IPS-18c (cell line): ENCODE data around the gene ACOT11.

Experiments
- H3K4me3 ChIP-seq: 2 replicates; pipeline ENCODE4 v1.7.0; 2013; ENCODE audit warnings: low read depth, mild to moderate bottlenecking, low read length, moderate library complexity; ENCODE audit not compliant: insufficient read depth
- H3K9me3 ChIP-seq: one replicate; pipeline ENCODE4 v1.6.1; 2013; ENCODE audit warnings: mild to moderate bottlenecking, low read length, moderate library complexity; ENCODE audit not compliant: control insufficient read depth, insufficient read depth

Gene ACOT11

GRCh38 chr1:54575161-54575560 is 27.1 kb downstream of the ACOT11 start:
- Histone ChIP-seq H3K4me3 (no peak overlapping the region), H3K9me3 (no peaks in the 10 kb centered on the region)

GRCh38 chr1:54575605-54576290 is 27.7 kb downstream of the ACOT11 start:
- Histone ChIP-seq H3K9me3 (no peaks in the 10 kb centered on the region), H3K4me3 (no peak overlapping the region)

DNA sequence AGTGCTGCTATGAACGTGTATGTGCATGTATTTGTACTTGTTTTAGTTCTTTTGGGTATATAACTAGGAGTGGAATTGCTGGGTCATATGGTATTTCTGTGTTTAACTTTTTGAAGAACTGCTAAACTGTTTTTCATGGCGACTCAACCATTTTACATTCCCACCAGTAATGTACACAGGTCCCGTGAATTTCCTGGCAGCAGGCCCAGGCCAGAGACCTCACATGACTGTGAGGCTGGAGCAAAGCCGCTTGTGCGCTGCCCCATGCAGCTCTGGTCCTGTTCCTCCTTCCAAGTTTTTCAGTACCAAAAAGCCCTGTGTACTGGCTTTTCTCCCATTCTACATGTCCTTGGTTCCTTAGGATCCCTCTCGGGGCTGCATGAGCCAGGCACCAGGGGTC is 29.6 kb downstream of the ACOT11 start:
- no peak overlapping the region for H3K4me3 ChIP-seq
- no peaks in the 10 kb centered on the region for H3K9me3 ChIP-seq

- no peaks in the 10 kb centered on the region for H3K9me3 ChIP-seq
- no peak overlapping the region for H3K4me3 ChIP-seq
Observed at GRCh38 chr1:54579337-54579781, 31.3 kb downstream of the ACOT11 start.

DNA sequence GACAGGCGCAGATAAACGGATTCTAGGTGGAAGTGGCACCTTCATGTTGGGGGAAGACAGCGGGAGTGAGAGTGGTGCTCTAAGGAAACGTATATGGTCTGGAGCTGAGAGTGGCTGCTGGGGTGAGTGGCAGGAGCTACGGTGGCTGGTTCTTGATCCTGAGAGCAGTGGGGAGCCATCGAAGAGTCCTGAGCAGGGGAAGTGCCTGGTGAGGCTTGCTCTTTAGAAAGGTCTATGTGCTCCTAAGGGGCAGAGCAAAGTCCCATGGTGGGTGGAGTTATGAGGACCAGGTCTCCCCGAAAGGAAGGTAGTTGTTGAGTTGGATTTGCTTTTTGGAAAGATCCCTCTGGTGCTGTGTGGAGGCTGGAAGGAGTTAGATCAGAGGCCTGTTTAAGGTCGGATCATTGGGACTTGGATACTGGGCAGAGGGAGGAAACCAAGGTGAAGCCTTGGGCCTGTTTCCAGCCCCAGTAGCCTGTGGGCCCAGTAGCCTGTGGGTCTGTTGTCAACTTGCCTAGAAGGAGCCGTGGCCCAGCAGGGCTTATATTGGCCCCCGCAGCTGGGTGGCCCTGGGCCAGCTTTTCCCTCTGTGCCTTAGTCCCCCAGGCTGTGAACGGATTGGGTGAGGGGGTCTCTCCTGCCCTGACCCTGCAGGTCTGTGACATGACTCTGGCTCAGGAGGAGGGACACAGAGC is 33.0 kb downstream of the ACOT11 start:
- H3K4me3 ChIP-seq = no peak overlapping the region
- no peaks in the 10 kb centered on the region for H3K9me3 ChIP-seq

GRCh38 chr1:54581621-54582035 is 33.6 kb downstream of the ACOT11 start:
- Histone ChIP-seq H3K4me3 (no peak overlapping the region), H3K9me3 (no peaks in the 10 kb centered on the region)

- H3K9me3 ChIP-seq = no peaks in the 10 kb centered on the region
- no peak overlapping the region for H3K4me3 ChIP-seq
Observed at GRCh38 chr1:54582566-54583306, 34.7 kb downstream of the ACOT11 start.

GRCh38 chr1:54583307-54583686 is 35.3 kb downstream of the ACOT11 start:
- Histone ChIP-seq H3K9me3 (no peaks in the 10 kb centered on the region), H3K4me3 (no peak overlapping the region)

DNA sequence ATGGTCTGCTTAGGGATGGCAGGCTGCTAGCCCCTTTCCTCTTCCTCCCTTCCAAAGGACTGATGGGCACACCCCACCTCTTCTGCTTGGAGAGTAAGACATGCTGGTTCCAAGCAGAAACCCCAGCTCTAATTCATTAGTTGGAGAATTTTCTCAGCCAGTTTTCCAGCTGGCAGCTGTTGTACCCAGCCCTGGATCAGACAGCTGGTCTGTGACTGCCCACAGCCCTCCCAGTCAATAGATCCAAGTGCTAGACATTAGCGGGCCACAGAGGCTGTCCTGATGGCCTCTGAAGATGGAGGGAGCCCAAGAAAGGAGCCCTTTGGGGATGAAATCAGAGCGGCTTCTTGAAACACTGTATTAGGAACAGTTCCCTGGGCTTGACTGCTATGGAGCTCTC is 35.8 kb downstream of the ACOT11 start:
- Histone ChIP-seq H3K9me3 (no peaks in the 10 kb centered on the region), H3K4me3 (no peak overlapping the region)

DNA sequence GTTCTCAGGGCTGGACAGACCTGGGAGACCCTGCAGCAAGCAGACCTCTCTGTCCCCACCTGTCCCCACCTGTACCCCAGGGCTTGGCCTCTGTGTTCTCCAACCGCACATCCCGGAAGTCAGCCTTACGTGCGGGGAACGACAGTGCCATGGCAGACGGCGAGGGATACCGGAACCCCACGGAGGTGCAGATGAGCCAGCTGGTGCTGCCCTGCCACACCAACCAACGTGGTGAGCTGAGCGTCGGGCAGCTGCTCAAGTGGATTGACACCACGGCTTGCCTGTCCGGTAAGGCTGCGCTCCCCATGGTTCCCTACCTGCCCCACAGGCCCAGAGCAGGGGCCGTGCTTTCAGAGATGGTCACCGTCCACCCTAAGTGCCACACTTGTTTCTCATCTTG is 36.5 kb downstream of the ACOT11 start:
- no peaks in the 10 kb centered on the region for H3K9me3 ChIP-seq
- no peak overlapping the region for H3K4me3 ChIP-seq

DNA sequence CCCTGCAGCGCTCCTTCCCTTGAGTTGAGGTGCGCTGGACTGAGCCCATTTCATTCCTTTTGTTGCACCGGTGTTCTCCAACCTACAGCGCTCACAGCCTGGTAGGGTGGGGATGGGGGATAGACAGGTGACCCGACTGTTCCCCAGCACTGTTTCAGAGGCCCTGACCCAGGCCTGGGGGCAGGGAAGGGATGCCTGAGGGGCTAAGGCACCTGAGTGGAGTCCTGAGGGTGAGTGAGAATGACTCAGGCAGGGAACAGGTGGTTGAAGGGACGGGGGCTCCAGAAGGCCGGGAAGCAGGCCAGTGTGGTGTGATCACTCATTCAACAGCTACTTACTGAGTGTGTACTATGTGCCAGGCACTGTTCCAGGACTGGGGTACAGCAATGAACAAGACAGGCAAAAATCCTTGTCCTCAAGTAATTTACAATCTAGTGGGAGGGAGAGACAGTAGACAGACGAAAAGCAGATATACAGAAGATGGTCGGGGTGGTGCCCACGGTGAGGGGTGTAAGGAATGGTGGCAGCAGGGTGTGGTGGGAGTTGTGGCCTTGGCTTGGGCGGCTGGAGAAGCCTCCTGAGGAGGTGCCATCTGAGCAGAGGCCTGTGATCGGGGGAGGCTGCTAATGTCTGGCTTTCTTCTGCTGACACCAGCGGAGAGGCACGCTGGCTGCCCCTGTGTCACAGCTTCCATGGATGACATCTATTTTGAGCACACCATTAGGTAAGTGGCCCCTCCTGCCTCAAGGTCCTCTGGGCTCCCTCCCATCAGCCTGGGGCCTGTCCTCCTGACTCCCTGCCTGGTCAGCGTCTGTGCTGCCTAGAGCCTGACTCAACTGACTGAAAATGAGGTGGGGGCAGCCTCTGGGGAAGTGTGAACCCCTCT is 37.4 kb downstream of the ACOT11 start:
- Histone ChIP-seq H3K4me3 (no peak overlapping the region), H3K9me3 (no peaks in the 10 kb centered on the region)

DNA sequence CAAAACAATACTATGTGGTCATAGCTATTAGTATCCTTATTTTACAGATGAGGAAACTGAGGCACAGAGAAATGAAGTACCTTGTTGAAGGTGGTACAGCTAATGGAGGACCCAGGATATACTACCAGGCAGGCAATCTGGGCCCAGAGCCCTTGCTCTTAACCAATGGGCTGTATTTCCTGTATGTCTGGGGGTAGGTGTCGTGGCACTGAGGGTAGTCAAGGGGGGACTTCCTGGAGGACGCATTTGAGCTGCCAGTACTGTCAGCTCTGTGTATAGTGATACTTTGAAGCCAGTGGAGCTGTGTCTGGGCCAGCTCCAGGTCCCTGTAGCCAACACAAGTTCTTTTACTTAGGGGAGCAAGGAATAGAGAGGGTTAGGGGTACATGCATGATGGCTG is 40.3 kb downstream of the ACOT11 start:
- no peaks in the 10 kb centered on the region for H3K9me3 ChIP-seq
- no peak overlapping the region for H3K4me3 ChIP-seq

DNA sequence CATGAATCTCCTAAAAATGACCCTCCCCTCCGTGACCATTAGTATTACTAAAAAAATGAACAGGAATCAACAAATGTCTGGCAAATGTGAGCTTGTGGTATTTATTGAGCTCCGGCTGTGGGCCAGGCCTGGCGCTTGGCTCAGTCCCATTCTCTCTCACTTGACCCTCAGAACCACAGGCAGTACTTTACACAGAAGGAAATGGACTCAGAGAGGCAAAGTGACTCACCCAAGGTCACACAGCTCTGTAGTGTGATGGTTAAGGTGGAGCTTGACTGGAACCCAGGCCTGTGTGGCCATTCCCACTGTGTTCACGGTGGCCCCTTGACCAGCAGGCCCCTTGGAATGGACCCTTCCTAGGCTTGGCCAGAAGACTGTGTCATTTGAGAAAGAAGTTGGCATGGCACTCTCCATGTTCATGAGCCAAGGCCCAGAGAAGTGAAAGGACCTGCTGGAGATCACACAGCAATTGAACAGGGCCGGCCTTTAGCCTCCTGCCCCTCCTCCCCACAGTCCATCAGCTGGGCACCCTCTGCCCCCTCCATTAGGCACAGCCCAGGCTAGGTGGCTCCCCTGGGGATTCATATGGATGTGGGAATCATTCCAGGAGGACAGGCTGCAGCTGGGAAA is 43.2 kb downstream of the ACOT11 start:
- no peak overlapping the region for H3K4me3 ChIP-seq
- no peaks in the 10 kb centered on the region for H3K9me3 ChIP-seq

- H3K9me3 ChIP-seq = no peaks in the 10 kb centered on the region
- no peak overlapping the region for H3K4me3 ChIP-seq
Observed at GRCh38 chr1:54593571-54594160, 45.6 kb downstream of the ACOT11 start.

DNA sequence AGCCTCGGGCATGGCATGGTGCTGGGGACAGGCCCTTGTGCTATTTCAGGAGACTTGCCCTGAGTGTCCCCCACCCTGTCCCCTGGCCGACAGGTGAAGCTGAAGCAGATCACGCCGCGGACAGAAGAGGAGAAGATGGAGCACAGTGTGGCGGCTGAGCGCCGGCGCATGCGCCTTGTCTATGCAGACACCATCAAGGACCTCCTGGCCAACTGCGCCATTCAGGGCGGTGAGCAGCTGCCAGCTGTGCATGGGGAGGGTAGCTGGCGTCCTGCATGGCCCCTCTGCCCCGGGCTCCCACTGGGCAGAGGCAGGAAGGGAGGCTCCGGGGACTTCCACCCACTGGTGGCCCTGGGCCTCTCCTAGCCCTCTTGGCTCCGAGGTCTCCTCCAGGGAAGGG is 46.4 kb downstream of the ACOT11 start:
- H3K4me3 ChIP-seq = no peak overlapping the region

DNA sequence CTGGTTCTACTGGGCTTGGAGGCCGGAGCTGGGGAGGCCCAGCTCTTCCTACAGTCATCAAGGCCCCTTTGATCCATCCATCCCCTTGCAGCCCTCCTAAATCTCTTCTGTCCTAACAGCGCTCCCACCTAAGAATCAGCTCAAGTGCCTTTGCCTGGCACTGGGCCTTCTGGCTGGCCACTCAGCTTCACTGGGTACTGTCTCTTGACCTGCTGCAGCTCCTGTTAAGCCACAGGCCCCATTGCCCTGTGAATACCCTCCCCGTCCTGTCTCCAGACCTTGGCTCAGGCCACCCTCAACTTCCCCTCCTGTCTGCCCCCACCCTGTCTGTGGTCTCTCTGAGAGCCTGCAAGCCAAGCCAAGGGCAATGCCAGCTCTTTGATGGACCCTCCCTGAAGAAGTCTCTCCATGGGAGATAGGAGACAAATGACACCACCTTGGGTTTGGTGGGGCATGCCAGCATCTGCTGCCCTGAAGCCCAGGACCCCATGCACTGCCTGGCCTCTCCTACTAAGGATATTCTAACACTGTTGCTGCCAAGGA is 48.0 kb downstream of the ACOT11 start:
- Histone ChIP-seq H3K9me3 (no peaks in the 10 kb centered on the region), H3K4me3 (no peak overlapping the region)

More for the DNA sequence above, 46.4 kb downstream of the ACOT11 start:
- no peaks in the 10 kb centered on the region for H3K9me3 ChIP-seq
